ENCODE results near the gene GP1BB. TPM values are rescaled to one million over a fixed set of nuclear protein-coding genes. Genes with fewer than 3 reads are reported as not detected.
"Not testable (repeated sequence)": the region's sequence is repeated elsewhere in the genome, so short reads cannot be mapped to it uniquely, and the experiment has no call there.

The GP1BB gene
- total RNA-seq: 0.79 and 1.1 TPM in 2 replicates

DNA sequence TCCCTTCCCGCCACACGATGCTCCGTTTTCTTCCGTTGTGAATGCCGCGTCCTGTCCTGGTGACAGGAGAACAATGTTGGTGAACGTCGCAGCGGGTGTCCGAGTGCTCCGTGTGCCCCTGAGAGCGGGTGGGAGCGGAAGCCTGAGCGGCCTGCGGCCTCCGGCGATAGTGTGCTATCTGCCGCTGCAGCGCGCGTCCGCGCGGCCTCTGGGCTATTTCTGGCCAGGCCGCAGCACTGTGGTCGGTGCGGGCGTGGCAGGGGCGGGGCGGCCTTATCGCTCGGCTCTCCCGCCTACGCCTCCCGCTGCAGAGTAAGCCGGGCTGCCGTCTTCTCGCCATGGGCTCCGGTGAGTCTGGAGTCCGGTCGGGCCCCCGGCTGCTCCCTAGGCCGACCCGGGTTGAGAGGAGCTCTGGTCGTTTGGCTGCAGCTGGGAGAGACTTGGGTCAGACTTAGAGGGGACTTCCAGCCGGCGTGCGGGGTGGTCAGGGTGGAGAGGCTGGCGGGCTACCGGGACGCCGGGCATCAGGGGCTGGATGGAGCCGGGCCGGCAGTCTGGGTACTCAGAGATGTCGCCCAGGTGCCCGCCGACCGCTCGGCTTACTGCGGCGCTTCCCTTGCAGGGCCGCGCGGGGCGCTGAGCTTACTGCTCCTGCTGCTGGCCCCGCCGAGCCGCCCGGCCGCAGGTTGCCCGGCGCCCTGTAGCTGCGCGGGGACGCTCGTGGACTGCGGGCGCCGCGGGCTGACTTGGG is at the start of gene GP1BB:
Gene GP1BB (plus strand): TSS at position 308 of the 751 bp plus-strand sequence. CDS start 31 bp downstream, at position 339.
- no peak for DNase-seq (ENCODE audit: low read depth, low spot score)

- no peak for DNase-seq (ENCODE audit: low read depth, low spot score)
Measured at GRCh38 chr22:19673660-19674059, 49.7 kb upstream of the GP1BB start.

GRCh38 chr22:19674129-19674928 is 49.0 kb upstream of the GP1BB start:
- DNase-seq (ENCODE audit: low read depth, low spot score): no peak

- DNase-seq (ENCODE audit: low read depth, low spot score): no peak
Measured at GRCh38 chr22:19674929-19675253, 48.4 kb upstream of the GP1BB start.

- no peak for DNase-seq (ENCODE audit: low read depth, low spot score)
Measured at GRCh38 chr22:19675428-19675827, 47.9 kb upstream of the GP1BB start.

DNA sequence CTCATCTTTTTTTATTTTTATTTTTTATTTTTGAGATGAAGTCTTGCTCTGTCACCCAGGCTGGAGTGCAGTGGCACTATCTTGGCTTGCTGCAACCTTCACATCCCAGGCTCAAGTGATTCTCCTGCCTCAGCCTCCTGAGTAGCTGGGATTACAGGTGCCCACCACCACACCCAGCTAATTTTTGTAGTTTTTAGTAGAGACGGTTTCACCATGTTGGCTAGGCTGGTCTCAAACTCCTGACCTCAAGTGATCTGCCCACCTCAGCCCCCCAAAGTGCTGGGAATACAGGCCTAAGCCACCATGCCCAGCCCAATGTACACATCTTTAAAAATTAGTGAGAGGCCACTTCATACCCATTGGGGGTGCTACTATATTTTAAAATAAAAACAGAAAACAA is 46.9 kb upstream of the GP1BB start:
- not testable (repeated sequence) for DNase-seq (ENCODE audit: low read depth, low spot score)

GRCh38 chr22:19678949-19679521 is 44.3 kb upstream of the GP1BB start:
- no peak for DNase-seq (ENCODE audit: low read depth, low spot score)

- DNase-seq (ENCODE audit: low read depth, low spot score): no peak
Measured at GRCh38 chr22:19679522-19680101, 43.7 kb upstream of the GP1BB start.

DNA sequence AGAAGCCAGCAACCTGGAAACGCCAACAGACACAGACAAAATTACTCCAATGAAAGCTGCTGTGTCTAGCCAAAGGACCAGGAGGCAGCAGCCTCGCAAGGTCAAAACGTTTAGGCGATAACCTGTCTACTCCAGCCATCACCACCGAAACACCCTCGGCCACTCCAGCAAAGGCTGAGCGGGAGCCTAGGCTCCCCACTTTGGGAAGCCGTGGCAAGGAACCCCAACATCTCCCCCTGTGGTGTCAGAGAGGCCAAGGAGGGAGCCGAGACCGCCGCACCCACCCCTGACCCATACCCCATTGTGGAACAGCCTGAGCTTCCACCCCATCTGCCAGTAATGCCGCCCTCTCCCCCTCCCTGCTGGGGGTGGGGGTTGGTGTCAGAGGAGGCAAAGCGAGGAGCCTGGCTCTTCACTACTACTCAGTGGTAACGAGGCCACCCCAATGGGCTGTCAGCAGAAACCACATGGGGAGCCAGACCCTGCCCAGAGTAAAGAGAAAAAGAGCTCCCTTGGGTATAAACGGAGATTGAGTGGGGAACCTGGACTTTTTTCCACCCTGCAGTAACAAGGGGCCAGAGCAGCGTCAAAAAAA is 43.0 kb upstream of the GP1BB start:
- DNase-seq (ENCODE audit: low read depth, low spot score): no peak

GRCh38 chr22:19680911-19681862 is 42.2 kb upstream of the GP1BB start:
- no peak for DNase-seq (ENCODE audit: low read depth, low spot score)

DNA sequence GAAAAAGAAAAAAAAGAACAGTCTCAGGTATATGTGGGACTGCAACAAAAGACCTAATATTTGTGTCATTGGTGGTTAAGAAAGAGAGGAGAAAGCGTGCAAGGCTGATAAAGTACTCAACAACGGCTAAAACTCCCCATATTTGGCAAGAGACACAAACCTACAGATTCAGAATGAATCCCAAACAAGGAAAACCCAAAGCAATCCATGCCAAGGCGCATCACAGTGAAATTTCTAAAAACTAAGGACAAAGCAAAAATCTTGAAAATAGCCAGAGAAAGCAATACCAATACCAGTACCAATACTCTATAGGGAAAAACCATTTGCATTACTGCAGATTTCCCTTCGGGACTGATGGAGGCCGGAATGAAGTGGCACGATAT is 41.5 kb upstream of the GP1BB start:
- DNase-seq (ENCODE audit: low read depth, low spot score): no peak

DNA sequence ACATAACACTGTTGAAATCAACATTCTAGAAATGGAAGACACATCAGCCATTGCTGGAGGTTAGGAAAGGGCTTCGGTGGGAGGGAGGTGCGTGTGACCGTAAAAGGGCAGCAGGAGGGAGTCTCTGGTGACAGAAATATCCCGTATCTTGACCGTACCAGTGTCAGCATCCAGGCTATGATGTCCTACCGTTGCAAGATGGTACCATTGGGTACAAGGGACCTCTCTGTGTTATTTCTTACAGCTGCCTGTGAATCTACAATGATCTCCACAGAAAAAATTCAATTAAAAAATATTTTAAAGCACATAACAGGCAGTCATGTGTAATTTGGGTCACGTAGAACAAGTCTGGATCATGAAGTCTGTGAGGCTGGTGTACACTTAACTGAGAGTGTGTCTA is 36.4 kb upstream of the GP1BB start:
- no peak for DNase-seq (ENCODE audit: low read depth, low spot score)

GRCh38 chr22:19687561-19688300 is 35.6 kb upstream of the GP1BB start:
- DNase-seq (ENCODE audit: low read depth, low spot score): no peak

DNA sequence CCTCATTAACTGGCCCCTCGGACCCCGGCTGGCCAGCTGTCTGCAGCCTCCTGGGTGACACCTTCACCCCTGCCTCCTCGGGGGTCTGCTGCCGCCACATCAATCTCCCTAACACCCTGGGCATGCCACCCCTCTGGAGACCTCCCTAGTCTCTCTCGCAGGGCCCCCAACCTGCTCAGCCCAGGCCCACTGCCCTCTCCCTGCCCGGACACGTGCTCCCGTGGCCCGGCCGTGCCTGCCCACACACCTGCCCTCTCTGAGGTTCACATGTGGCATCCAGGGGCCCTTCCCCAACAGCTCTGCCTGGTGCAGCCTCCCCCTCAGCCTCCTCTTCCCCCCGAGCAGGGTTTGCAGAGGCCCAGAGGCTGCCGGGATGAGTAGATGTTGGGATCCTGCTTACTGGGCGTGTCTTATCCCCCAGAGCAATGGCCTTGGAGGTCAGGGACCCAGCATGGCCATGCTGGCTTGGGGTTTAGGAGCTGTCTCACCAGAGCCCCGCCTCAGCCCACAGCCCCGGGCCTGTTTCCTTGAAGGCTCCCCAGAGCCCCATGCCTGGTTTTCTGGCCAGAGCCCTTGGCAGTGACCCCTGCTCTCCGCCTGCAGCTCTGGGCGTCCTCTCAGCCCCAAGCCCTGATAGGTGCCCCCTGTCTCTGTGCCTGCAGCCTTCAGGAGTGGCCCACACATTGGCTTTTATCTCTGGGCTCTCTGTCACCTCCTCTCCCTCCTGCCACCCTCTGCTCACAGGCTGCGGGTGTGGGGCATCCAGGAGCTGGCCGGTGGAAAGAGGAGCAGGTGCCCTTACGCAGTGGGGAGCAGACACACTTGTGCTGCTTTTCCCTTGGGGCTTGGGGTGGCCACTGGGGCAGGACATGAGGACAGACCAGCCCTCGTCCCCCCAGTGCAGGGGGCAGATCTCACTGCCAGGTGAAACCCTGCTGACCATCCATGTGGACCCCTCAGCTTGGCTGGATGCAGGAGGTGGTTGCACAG is 34.7 kb upstream of the GP1BB start:
- no peak for DNase-seq (ENCODE audit: low read depth, low spot score)

- no peak for DNase-seq (ENCODE audit: low read depth, low spot score)
Measured at GRCh38 chr22:19689408-19689807, 33.9 kb upstream of the GP1BB start.

GRCh38 chr22:19691007-19691720 is 32.2 kb upstream of the GP1BB start:
- DNase-seq (ENCODE audit: low read depth, low spot score): no peak

GRCh38 chr22:19691721-19692341 is 31.5 kb upstream of the GP1BB start:
- DNase-seq (ENCODE audit: low read depth, low spot score): no peak

DNA sequence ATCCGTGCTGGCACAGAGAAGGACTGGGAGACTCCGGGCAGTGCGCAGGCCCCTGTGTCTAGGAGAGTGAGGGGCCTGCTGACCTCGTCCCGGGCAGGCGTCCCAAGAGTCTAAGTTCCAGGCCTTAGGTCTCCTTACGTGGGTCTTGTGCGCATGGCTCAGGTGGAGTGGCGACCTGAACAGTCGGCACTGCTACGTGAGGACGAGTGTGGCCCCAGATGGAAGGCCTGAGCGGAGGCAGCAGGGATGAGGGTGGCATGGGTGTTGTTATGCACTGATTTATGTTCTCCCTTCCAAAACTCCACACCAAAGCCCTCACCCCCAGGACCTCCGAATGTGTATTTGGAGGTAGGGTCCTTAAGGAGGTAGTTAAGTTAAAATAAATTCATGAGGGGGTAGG is 29.8 kb upstream of the GP1BB start:
- DNase-seq (ENCODE audit: low read depth, low spot score): no peak

Data from pulmonary artery endothelial cell (primary cell).